CD4-positive, CD25-positive, alpha-beta regulatory T cell (primary cell): ENCODE measurements around the gene WWOX. TPM values are rescaled to one million over a fixed set of nuclear protein-coding genes. Genes with fewer than 3 reads are reported as not detected.

Source experiments
- ATAC-seq, 2 donors: fragments of 150-1000 bp; cut with Tn5 transposase; one replicate each; pipeline ENCODE4 v1.10.0; 2021; ENCODE audit warnings: low read depth in 2 of 2, moderate number of reproducible peaks in 2 of 2, moderate library complexity in 1 of 2
- DNase-seq, 3 donors: peaks; one replicate each; pipeline versions ENCODE4 v3.0.0 to v3.0.0-alpha.2; 2012 to 2022; ENCODE audit warnings: mixed read lengths in 1 of 3
- H3K27ac ChIP-seq: one replicate; pipeline ENCODE4 v1.7.0; 2013; ENCODE audit warnings: mild to moderate bottlenecking, low read length; ENCODE audit not compliant: insufficient read depth, poor library complexity, severe bottlenecking
- H3K27me3 ChIP-seq: one replicate; pipeline ENCODE4 v1.7.0; 2013; ENCODE audit warnings: low read length; ENCODE audit not compliant: control insufficient read depth, insufficient read depth
- H3K36me3 ChIP-seq: one replicate; pipeline ENCODE4 v1.7.0; 2013; ENCODE audit warnings: mild to moderate bottlenecking, low read length, moderate library complexity; ENCODE audit not compliant: control insufficient read depth, insufficient read depth
- H3K4me1 ChIP-seq: 2 replicates; pipeline ENCODE4 v1.7.0; 2013; ENCODE audit warnings: mild to moderate bottlenecking, low read length; ENCODE audit not compliant: insufficient read depth, control insufficient read depth, poor library complexity, severe bottlenecking
- H3K4me3 ChIP-seq: one replicate; pipeline ENCODE4 v1.7.0; 2013; ENCODE audit warnings: low read depth, mild to moderate bottlenecking, low read length, moderate library complexity
- H3K9me3 ChIP-seq, 2 experiments: 1 replicate in 1 of 2; 2 replicates in 1 of 2; pipeline ENCODE4 v1.7.0; 2013; ENCODE audit warnings: low read length in 2 of 2, mild to moderate bottlenecking in 1 of 2, moderate library complexity in 1 of 2; ENCODE audit not compliant: control insufficient read depth in 2 of 2
- H3K27ac Mint-ChIP-seq, 3 donors: one replicate each; pipeline ENCODE4 v1.8.0; 2020 to 2022; ENCODE audit warnings: mild to moderate bottlenecking in 3 of 3, mixed read lengths in 3 of 3, moderate library complexity in 2 of 3
- H3K27me3 Mint-ChIP-seq: one replicate; pipeline ENCODE4 v1.8.0; 2022; ENCODE audit warnings: mild to moderate bottlenecking, mixed read lengths
- H3K36me3 Mint-ChIP-seq: one replicate; pipeline ENCODE4 v1.8.0; 2020; ENCODE audit warnings: mixed read lengths
- H3K4me1 Mint-ChIP-seq, 4 donors: one replicate each; pipeline ENCODE4 v1.8.0; 2020 to 2022; ENCODE audit warnings: mixed read lengths in 4 of 4, mild to moderate bottlenecking in 1 of 4
- H3K4me3 Mint-ChIP-seq, 4 donors: one replicate each; pipeline ENCODE4 v1.8.0; 2020 to 2022; ENCODE audit warnings: mild to moderate bottlenecking in 4 of 4, mixed read lengths in 4 of 4, moderate library complexity in 3 of 4
- H3K9me3 Mint-ChIP-seq, 7 donors: one replicate each; pipeline ENCODE4 v1.8.0; 2020 to 2022; ENCODE audit warnings: mixed read lengths in 7 of 7, mild to moderate bottlenecking in 3 of 7, moderate library complexity in 2 of 7
- polyA plus RNA-seq, 4 donors: library from polyadenylated mRNA; unstranded; fragments of 300-500 nt; fragmentation: Illumina TruSeq; gene quantifications; one replicate each; pipeline ENCODE4 v1.2.3, GENCODE V29; 2021
- total RNA-seq: library from RNA; stranded (reverse); gene quantifications from one replicate; pipeline ENCODE4 v1.2.3, GENCODE V29; 2022

The WWOX gene
- total and polyA plus RNA-seq, 5 donors from 2014 or later, result 10.3 to 18.6 (median 12.8) TPM

GRCh38 chr16:78130950-78131349 is 31.5 kb downstream of the WWOX start:
- H3K9me3 Mint-ChIP-seq, result peaks cover 0 to 1% (median 0%) of the 10 kb centered on the region in 7 donors
- H3K27ac Mint-ChIP-seq, result no peak overlapping the region
- no peak overlapping the region for H3K27ac ChIP-seq
- no peaks in the 10 kb centered on the region for H3K4me1 ChIP-seq
- peaks cover 0 to 11% (median 9%) of the 10 kb centered on the region in 4 donors for H3K4me1 Mint-ChIP-seq
- H3K4me3 ChIP-seq, result no peak overlapping the region
- ATAC-seq (no peak), DNase-seq (no peak)
- H3K27me3 Mint-ChIP-seq, result no peaks in the 10 kb centered on the region
- H3K9me3 ChIP-seq, result no peaks in the 10 kb centered on the region
- no peak overlapping the region for H3K4me3 Mint-ChIP-seq
- peaks cover 37% of the 10 kb centered on the region for H3K36me3 Mint-ChIP-seq
- H3K36me3 ChIP-seq, result peaks cover 6% of the 10 kb centered on the region
- H3K27me3 ChIP-seq, result no peaks in the 10 kb centered on the region

- H3K27ac ChIP-seq, result no peak overlapping the region
- no peaks in the 10 kb centered on the region for H3K27me3 ChIP-seq
- no peak for DNase-seq
- peaks cover 6% of the 10 kb centered on the region for H3K36me3 ChIP-seq
- Mint-ChIP-seq H3K9me3 (peaks cover 0 to 1% (median 0%) of the 10 kb centered on the region in 7 donors), H3K27ac (no peak overlapping the region), H3K27me3 (no peaks in the 10 kb centered on the region), H3K36me3 (peaks cover 28% of the 10 kb centered on the region), H3K4me3 (no peak overlapping the region), H3K4me1 (peaks cover 0 to 11% (median 9%) of the 10 kb centered on the region in 4 donors)
- no peaks in the 10 kb centered on the region for H3K4me1 ChIP-seq
- no peak for ATAC-seq
- H3K9me3 ChIP-seq, result no peaks in the 10 kb centered on the region
- no peak overlapping the region for H3K4me3 ChIP-seq
These were observed 34.5 kb downstream of the WWOX start for GRCh38 chr16:78133919-78134318.

- Mint-ChIP-seq H3K36me3 (peaks cover 16% of the 10 kb centered on the region), H3K9me3 (peaks cover 0 to 3% (median 0%) of the 10 kb centered on the region in 7 donors), H3K4me1 (peaks cover 0 to 11% (median 9%) of the 10 kb centered on the region in 4 donors), H3K27ac (peak overlapping the region in 1 of 3 donors; percentile 3), H3K4me3 (no peak overlapping the region), H3K27me3 (no peaks in the 10 kb centered on the region)
- Histone ChIP-seq H3K4me3 (no peak overlapping the region), H3K4me1 (no peaks in the 10 kb centered on the region), H3K9me3 (no peaks in the 10 kb centered on the region), H3K27ac (no peak overlapping the region), H3K36me3 (peaks cover 6% of the 10 kb centered on the region), H3K27me3 (no peaks in the 10 kb centered on the region)
- ATAC-seq, result peak; percentile 28 to 65
- DNase-seq, result peak in 1 of 3 donors; percentile 80
These were observed 35.6 kb downstream of the WWOX start for GRCh38 chr16:78134944-78135619.

- no peak for DNase-seq
- Mint-ChIP-seq H3K27ac (no peak overlapping the region), H3K9me3 (peaks cover 0 to 3% (median 0%) of the 10 kb centered on the region in 7 donors), H3K4me3 (no peak overlapping the region), H3K36me3 (peaks cover 13% of the 10 kb centered on the region), H3K4me1 (peaks cover 0 to 11% (median 9%) of the 10 kb centered on the region in 4 donors), H3K27me3 (no peaks in the 10 kb centered on the region)
- Histone ChIP-seq H3K27ac (no peak overlapping the region), H3K9me3 (no peaks in the 10 kb centered on the region), H3K36me3 (no peaks in the 10 kb centered on the region), H3K4me3 (no peak overlapping the region), H3K4me1 (no peaks in the 10 kb centered on the region), H3K27me3 (no peaks in the 10 kb centered on the region)
- ATAC-seq, result no peak
These were observed 37.7 kb downstream of the WWOX start for GRCh38 chr16:78137179-78137578.

GRCh38 chr16:78137782-78138616 is 38.5 kb downstream of the WWOX start:
- Mint-ChIP-seq H3K9me3 (peaks cover 0 to 3% (median 0%) of the 10 kb centered on the region in 7 donors), H3K36me3 (peaks cover 7% of the 10 kb centered on the region), H3K4me3 (no peak overlapping the region), H3K27ac (no peak overlapping the region), H3K27me3 (no peaks in the 10 kb centered on the region), H3K4me1 (peaks cover 0 to 11% (median 9%) of the 10 kb centered on the region in 4 donors)
- Histone ChIP-seq H3K4me3 (no peak overlapping the region), H3K27me3 (no peaks in the 10 kb centered on the region), H3K36me3 (no peaks in the 10 kb centered on the region), H3K9me3 (no peaks in the 10 kb centered on the region), H3K4me1 (no peaks in the 10 kb centered on the region), H3K27ac (no peak overlapping the region)
- ATAC-seq, result no peak
- no peak for DNase-seq

GRCh38 chr16:78140818-78141466 is 41.5 kb downstream of the WWOX start:
- H3K27me3 Mint-ChIP-seq, result no peaks in the 10 kb centered on the region
- H3K9me3 Mint-ChIP-seq, result peaks cover 0 to 3% (median 0%) of the 10 kb centered on the region in 7 donors
- DNase-seq (no peak), ATAC-seq (no peak)
- H3K27ac Mint-ChIP-seq, result no peak overlapping the region
- no peaks in the 10 kb centered on the region for H3K4me1 Mint-ChIP-seq
- Histone ChIP-seq H3K9me3 (no peaks in the 10 kb centered on the region), H3K27ac (no peak overlapping the region), H3K4me1 (no peaks in the 10 kb centered on the region), H3K27me3 (no peaks in the 10 kb centered on the region), H3K36me3 (no peaks in the 10 kb centered on the region), H3K4me3 (no peak overlapping the region)
- no peak overlapping the region for H3K4me3 Mint-ChIP-seq
- H3K36me3 Mint-ChIP-seq, result peaks cover 7% of the 10 kb centered on the region

- H3K4me1 Mint-ChIP-seq, result no peaks in the 10 kb centered on the region
- H3K4me1 ChIP-seq, result no peaks in the 10 kb centered on the region
- H3K36me3 Mint-ChIP-seq, result peaks cover 8% of the 10 kb centered on the region
- no peaks in the 10 kb centered on the region for H3K36me3 ChIP-seq
- peaks cover 0 to 3% (median 0%) of the 10 kb centered on the region in 7 donors for H3K9me3 Mint-ChIP-seq
- ATAC-seq, result no peak
- H3K27ac Mint-ChIP-seq, result no peak overlapping the region
- no peaks in the 10 kb centered on the region for H3K27me3 Mint-ChIP-seq
- no peak overlapping the region for H3K4me3 Mint-ChIP-seq
- no peak overlapping the region for H3K4me3 ChIP-seq
- no peak for DNase-seq
- no peaks in the 10 kb centered on the region for H3K27me3 ChIP-seq
- H3K9me3 ChIP-seq, result no peaks in the 10 kb centered on the region
- H3K27ac ChIP-seq, result no peak overlapping the region
These were observed 43.3 kb downstream of the WWOX start for GRCh38 chr16:78142788-78143187.
